CD4-positive, alpha-beta T cell (primary cell): ENCODE measurements around the gene ROPN1B. TPM values are rescaled to one million over a fixed set of nuclear protein-coding genes. Genes with fewer than 3 reads are reported as not detected.

ENCODE experiments used
- ATAC-seq: fragments of 200-7000 bp; cut with Tn5 transposase; one replicate; pipeline ENCODE4 v1.10.0; 2022; ENCODE audit warnings: mild to moderate bottlenecking; ENCODE audit not compliant: poor library complexity
- CTCF ChIA-PET: fragments of 350-600 bp; sonication (Branson Sonifier 250); formaldehyde crosslinking; loops from one replicate; lab custom pipeline; 2021; ENCODE audit warnings: antibody characterized with exemption, inconsistent platforms; lab: Charles Lee
- POLR2A ChIA-PET: fragments of 350-600 bp; sonication (Branson Sonifier 250); formaldehyde crosslinking; loops from one replicate; lab custom pipeline; 2021; ENCODE audit warnings: antibody characterized with exemption, inconsistent platforms; lab: Charles Lee
- DNase-seq, 14 experiments: peaks; one replicate each; pipeline ENCODE4 v3.0.0-alpha.2; 2013 to 2020; ENCODE audit warnings: mixed read lengths in 2 of 14
- H3K27ac ChIP-seq, 2 donors: one replicate each; pipeline versions ENCODE4 v1.5.1 to v1.7.0; 2013; ENCODE audit warnings: low read length in 2 of 2, low read depth in 1 of 2, mild to moderate bottlenecking in 1 of 2
- H3K27me3 ChIP-seq, 2 experiments: 1 replicate in 1 of 2; 2 replicates in 1 of 2; pipeline versions ENCODE4 v1.6.1 to v1.7.0; 2013; ENCODE audit warnings: low read length in 2 of 2, control low read depth in 1 of 2, mild to moderate bottlenecking in 1 of 2, moderate library complexity in 1 of 2; ENCODE audit not compliant: insufficient read depth in 2 of 2, control insufficient read depth in 1 of 2
- H3K36me3 ChIP-seq: one replicate; pipeline ENCODE4 v1.6.1; 2013; ENCODE audit warnings: low read length, control low read depth; ENCODE audit not compliant: insufficient read depth
- H3K4me1 ChIP-seq: one replicate; pipeline ENCODE4 v1.6.1; 2013; ENCODE audit warnings: low read length, control low read depth; ENCODE audit not compliant: insufficient read depth
- H3K4me3 ChIP-seq: one replicate; pipeline ENCODE4 v1.5.1; 2013; ENCODE audit warnings: mild to moderate bottlenecking, low read length, moderate library complexity
- H3K9me3 ChIP-seq, 2 experiments: 1 replicate in 1 of 2; 2 replicates in 1 of 2; pipeline versions ENCODE4 v1.6.1 to v1.7.0; 2013; ENCODE audit warnings: low read length in 2 of 2, mild to moderate bottlenecking in 2 of 2, control low read depth in 1 of 2, moderate library complexity in 1 of 2; ENCODE audit not compliant: control insufficient read depth in 1 of 2, insufficient read depth in 1 of 2
- H3K27ac Mint-ChIP-seq: one replicate; pipeline ENCODE4 v1.8.0; 2020; ENCODE audit warnings: mixed read lengths
- H3K27me3 Mint-ChIP-seq: one replicate; pipeline ENCODE4 v1.8.0; 2021; ENCODE audit warnings: mixed read lengths
- H3K36me3 Mint-ChIP-seq: one replicate; pipeline ENCODE4 v1.8.0; 2021; ENCODE audit warnings: low read depth, mixed read lengths
- H3K4me1 Mint-ChIP-seq: one replicate; pipeline ENCODE4 v1.8.0; 2021; ENCODE audit warnings: low read depth, mixed read lengths
- H3K4me3 Mint-ChIP-seq: one replicate; pipeline ENCODE4 v1.8.0; 2020; ENCODE audit warnings: mild to moderate bottlenecking, mixed read lengths
- H3K9me3 Mint-ChIP-seq: one replicate; pipeline ENCODE4 v1.8.0; 2020; ENCODE audit warnings: mixed read lengths
- intact Hi-C, 2 experiments: fragments of 100-400 bp; cut with DNase I in 1 of 2; cut with micrococcal nuclease in 1 of 2; formaldehyde crosslinking; loops; one replicate each; pipeline versions ENCODE4 v1.15.1 to v1.9.0; 2023 to 2025; cut with DNase I, micrococcal nuclease
- total RNA-seq, 174 experiments: library from RNA in 2 of 174; stranded (reverse) in 2 of 174; gene quantifications; one replicate each; pipeline ENCODE4 v1.2.3 and lab custom pipeline; 2021 to 2026
- TF ChIP-seq, protein P1 (sequence below): fragments of 200-600 bp; IDR thresholded peaks from one replicate; pipeline ENCODE4 v1.8.0; 2022; ENCODE audit warnings: antibody characterized with exemption, mild to moderate bottlenecking

Gene ROPN1B
- total RNA-seq, 2 experiments from 2014 or later, result 0.25 TPM; not detected in 1

DNA sequence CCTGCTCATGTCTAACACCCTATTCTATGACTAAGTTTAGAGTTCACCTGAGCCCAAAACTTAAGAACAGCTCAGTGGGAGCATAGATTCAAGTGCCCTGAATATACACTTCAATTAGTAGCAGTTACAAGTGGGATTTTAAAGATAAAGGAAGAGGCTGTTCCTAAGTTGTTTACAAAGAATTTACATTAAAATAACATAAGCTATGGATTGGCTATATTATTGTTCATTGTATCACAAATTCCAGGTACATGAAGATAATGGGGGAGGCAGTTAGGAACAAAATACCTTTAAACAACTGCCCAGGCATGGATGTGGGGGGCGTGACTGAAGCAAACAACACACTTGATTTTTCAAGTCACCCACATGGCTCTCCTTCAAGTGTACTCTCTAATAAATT, 52.7 kb downstream of the ROPN1B start:
- no peaks in the 10 kb centered on the region for H3K27me3 Mint-ChIP-seq
- intact Hi-C loops, result no loop called here
- H3K4me1 Mint-ChIP-seq, result peaks cover 5% of the 10 kb centered on the region
- no peaks in the 10 kb centered on the region for H3K9me3 Mint-ChIP-seq
- DNase-seq, result no peak
- Histone ChIP-seq H3K9me3 (peaks cover 0 to 6% of the 10 kb centered on the region in 2 experiments), H3K27ac (no peak overlapping the region), H3K4me1 (peaks cover 9% of the 10 kb centered on the region), H3K36me3 (peaks cover 24% of the 10 kb centered on the region), H3K27me3 (no peaks in the 10 kb centered on the region), H3K4me3 (no peak overlapping the region)
- H3K4me3 Mint-ChIP-seq, result no peak overlapping the region
- peaks cover 73% of the 10 kb centered on the region for H3K36me3 Mint-ChIP-seq
- ChIA-PET CTCF (no interaction called here), POLR2A (no interaction called here)
- TF ChIP-seq, protein P1, sequence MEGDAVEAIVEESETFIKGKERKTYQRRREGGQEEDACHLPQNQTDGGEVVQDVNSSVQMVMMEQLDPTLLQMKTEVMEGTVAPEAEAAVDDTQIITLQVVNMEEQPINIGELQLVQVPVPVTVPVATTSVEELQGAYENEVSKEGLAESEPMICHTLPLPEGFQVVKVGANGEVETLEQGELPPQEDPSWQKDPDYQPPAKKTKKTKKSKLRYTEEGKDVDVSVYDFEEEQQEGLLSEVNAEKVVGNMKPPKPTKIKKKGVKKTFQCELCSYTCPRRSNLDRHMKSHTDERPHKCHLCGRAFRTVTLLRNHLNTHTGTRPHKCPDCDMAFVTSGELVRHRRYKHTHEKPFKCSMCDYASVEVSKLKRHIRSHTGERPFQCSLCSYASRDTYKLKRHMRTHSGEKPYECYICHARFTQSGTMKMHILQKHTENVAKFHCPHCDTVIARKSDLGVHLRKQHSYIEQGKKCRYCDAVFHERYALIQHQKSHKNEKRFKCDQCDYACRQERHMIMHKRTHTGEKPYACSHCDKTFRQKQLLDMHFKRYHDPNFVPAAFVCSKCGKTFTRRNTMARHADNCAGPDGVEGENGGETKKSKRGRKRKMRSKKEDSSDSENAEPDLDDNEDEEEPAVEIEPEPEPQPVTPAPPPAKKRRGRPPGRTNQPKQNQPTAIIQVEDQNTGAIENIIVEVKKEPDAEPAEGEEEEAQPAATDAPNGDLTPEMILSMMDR, result no peak
- ATAC-seq, result no peak
- no peak overlapping the region for H3K27ac Mint-ChIP-seq

DNA sequence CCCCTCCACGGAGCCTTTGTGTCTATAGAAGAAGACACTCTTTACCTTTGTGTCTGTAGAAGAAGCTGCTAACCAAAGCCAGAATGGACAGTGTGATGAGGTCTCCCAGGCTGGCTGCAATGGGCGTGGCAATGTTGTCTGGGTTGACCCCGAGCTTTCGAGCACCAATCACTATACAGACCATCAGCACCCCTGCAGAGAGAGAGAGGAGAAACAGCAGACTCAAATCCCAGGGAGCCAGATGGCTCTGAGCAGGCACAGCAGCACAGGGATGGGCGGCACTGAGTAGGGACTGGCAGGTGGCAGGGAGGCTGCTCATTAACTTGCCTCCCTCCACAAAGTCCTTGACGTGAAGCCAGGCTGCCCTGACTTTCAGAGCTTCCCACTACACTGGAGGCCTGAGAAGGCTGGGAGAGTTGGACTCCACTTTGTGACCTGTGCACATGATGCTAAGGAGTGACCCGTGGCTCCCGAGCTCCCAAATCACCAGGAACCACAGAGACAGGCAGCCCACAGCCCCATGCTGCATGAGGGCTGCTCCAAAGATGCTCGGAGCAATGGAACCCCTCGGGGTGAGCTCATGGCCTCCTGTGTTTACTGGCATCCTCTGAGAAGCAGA, 53.9 kb downstream of the ROPN1B start:
- Histone ChIP-seq H3K4me1 (peaks cover 13% of the 10 kb centered on the region), H3K4me3 (no peak overlapping the region), H3K36me3 (peaks cover 25% of the 10 kb centered on the region), H3K27me3 (no peaks in the 10 kb centered on the region), H3K9me3 (peaks cover 1 to 6% of the 10 kb centered on the region in 2 experiments), H3K27ac (no peak overlapping the region)
- Mint-ChIP-seq H3K36me3 (peaks cover 73% of the 10 kb centered on the region), H3K4me1 (peaks cover 12% of the 10 kb centered on the region), H3K9me3 (no peaks in the 10 kb centered on the region), H3K27ac (no peak overlapping the region), H3K4me3 (no peak overlapping the region), H3K27me3 (no peaks in the 10 kb centered on the region)
- no peak for ATAC-seq
- intact Hi-C loops, result no loop called here
- DNase-seq, result no peak
- ChIA-PET CTCF (no interaction called here), POLR2A (no interaction called here)
- TF ChIP-seq, protein P1, result no peak

DNA sequence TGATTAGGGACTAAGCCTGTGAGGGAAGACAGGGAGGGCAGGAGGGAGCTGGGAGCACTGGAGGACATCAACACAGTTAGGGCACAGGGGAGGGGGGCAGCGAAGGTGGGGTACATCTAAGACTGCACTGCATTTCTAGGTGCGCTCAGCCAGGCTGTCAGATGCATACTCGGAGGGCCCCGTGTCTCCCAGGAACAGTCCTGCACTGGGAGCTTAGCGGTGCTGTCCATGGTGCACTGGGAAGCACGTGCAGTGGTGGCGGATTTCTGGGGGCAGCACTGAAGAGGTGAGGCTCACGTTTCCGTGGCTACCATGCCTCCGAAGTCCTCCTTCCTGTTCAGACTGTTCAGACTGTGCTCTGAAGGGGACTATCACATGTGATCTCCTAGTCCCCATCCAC, 54.4 kb downstream of the ROPN1B start:
- ATAC-seq (no peak), DNase-seq (no peak)
- no peaks in the 10 kb centered on the region for H3K27me3 Mint-ChIP-seq
- POLR2A ChIA-PET, result no interaction called here
- H3K4me1 ChIP-seq, result peaks cover 13% of the 10 kb centered on the region
- H3K27ac ChIP-seq, result no peak overlapping the region
- H3K4me3 Mint-ChIP-seq, result no peak overlapping the region
- H3K27me3 ChIP-seq, result no peaks in the 10 kb centered on the region
- TF ChIP-seq, protein P1, result no peak
- CTCF ChIA-PET, result no interaction called here
- H3K27ac Mint-ChIP-seq, result no peak overlapping the region
- H3K36me3 Mint-ChIP-seq, result peaks cover 75% of the 10 kb centered on the region
- no peak overlapping the region for H3K4me3 ChIP-seq
- intact Hi-C loops, result no loop called here
- H3K9me3 Mint-ChIP-seq, result no peaks in the 10 kb centered on the region
- H3K36me3 ChIP-seq, result peaks cover 29% of the 10 kb centered on the region
- peaks cover 7 to 11% of the 10 kb centered on the region in 2 experiments for H3K9me3 ChIP-seq
- H3K4me1 Mint-ChIP-seq, result peaks cover 12% of the 10 kb centered on the region
